Colonic mucosa (tissue), 4 donors: ENCODE data around the gene ARID5B. TPM values are rescaled to one million over a fixed set of nuclear protein-coding genes. Genes with fewer than 3 reads are reported as not detected.

Experiments
- DNase-seq: peaks from one replicate; pipeline ENCODE4 v3.0.0-alpha.2; 2020
- H3K27ac ChIP-seq: fragments of 200-600 bp; one replicate; pipeline ENCODE4 v1.8.0; 2021
- H3K27me3 ChIP-seq: fragments of 200-600 bp; one replicate; pipeline ENCODE4 v1.8.0; 2021
- H3K36me3 ChIP-seq: fragments of 200-600 bp; one replicate; pipeline ENCODE4 v1.8.0; 2021
- H3K4me1 ChIP-seq: fragments of 200-600 bp; one replicate; pipeline ENCODE4 v1.8.0; 2021; ENCODE audit warnings: mild to moderate bottlenecking
- H3K4me3 ChIP-seq: fragments of 200-600 bp; one replicate; pipeline ENCODE4 v1.8.0; 2021
- H3K9ac ChIP-seq, 2 donors: one replicate each; pipeline ENCODE4 v1.7.0; 2013; ENCODE audit warnings: control low read depth in 2 of 2, low read depth in 2 of 2, low read length in 2 of 2
- H3K9me3 ChIP-seq: fragments of 200-600 bp; one replicate; pipeline ENCODE4 v1.8.0; 2021
- CTCF ChIP-seq: fragments of 200-600 bp; IDR thresholded peaks from one replicate; pipeline ENCODE4 v1.8.0; 2022; ENCODE audit warnings: antibody characterized with exemption, mild to moderate bottlenecking
- intact Hi-C: fragments of 100-400 bp; cut with DNase I; formaldehyde crosslinking; loops from one replicate; pipeline ENCODE4 v1.14.1; 2022
- total RNA-seq, 2 donors: library from RNA; stranded (reverse); fragmentation: NEBNext Ultra II Directional in 1 of 2; extraction: Animal tissue kit (Norgen Biotek cat#: 25700) in 1 of 2; gene quantifications; one replicate each; pipeline ENCODE4 v1.2.1, GENCODE V29; 2021
- donor health status: healthy.
- donor health status: DM: no; HTN: no; CAD: no.
- donor health status: DM: no; HTN: no; CAD: no.

ARID5B gene
- total RNA-seq, 2 donors from 2014 or later, result 18.8 to 27.2 TPM

GRCh38 chr10:61896854-61897661 lies 4.4 kb upstream of the ARID5B start:
- peak overlapping the region; percentile 93 for H3K27ac ChIP-seq
- no peak overlapping the region for H3K4me3 ChIP-seq
- intact Hi-C loops, result loop anchor here (5.0 kb wide), 2 partner anchors 55 to 145 kb away; no protein-coding TSS in a partner anchor
- H3K9me3 ChIP-seq, result no peaks in the 10 kb centered on the region
- H3K9ac ChIP-seq, result peak overlapping the region; percentile 13 to 67
- DNase-seq, result peak; percentile 72
- peak; percentile 52 for TF ChIP-seq CTCF
- no peaks in the 10 kb centered on the region for H3K27me3 ChIP-seq
- H3K4me1 ChIP-seq, result peaks cover 8% of the 10 kb centered on the region
- no peaks in the 10 kb centered on the region for H3K36me3 ChIP-seq

- peak; percentile 46 for DNase-seq
- Histone ChIP-seq H3K4me3 (no peak overlapping the region), H3K36me3 (no peaks in the 10 kb centered on the region), H3K27me3 (no peaks in the 10 kb centered on the region), H3K9ac (peak overlapping the region in 1 of 2 donors; percentile 67), H3K4me1 (peaks cover 8% of the 10 kb centered on the region), H3K27ac (peak overlapping the region; percentile 93), H3K9me3 (no peaks in the 10 kb centered on the region)
- no peak for TF ChIP-seq CTCF
- intact Hi-C loops, result loop anchor here (5.0 kb wide), 2 partner anchors 56 to 146 kb away; no protein-coding TSS in a partner anchor
Observed at GRCh38 chr10:61897671-61898434, 3.6 kb upstream of the ARID5B start.

- H3K27ac ChIP-seq, result peak overlapping the region; percentile 93
- intact Hi-C loops, result loop anchor here (5.0 kb wide), 2 partner anchors 56 to 146 kb away; no protein-coding TSS in a partner anchor
- no peaks in the 10 kb centered on the region for H3K9me3 ChIP-seq
- H3K9ac ChIP-seq, result peak overlapping the region in 1 of 2 donors; percentile 67
- TF ChIP-seq CTCF, result no peak
- peaks cover 8% of the 10 kb centered on the region for H3K4me1 ChIP-seq
- DNase-seq, result no peak
- H3K4me3 ChIP-seq, result no peak overlapping the region
- H3K36me3 ChIP-seq, result no peaks in the 10 kb centered on the region
- no peaks in the 10 kb centered on the region for H3K27me3 ChIP-seq
Observed at GRCh38 chr10:61898435-61898778, 3.1 kb upstream of the ARID5B start.

DNA sequence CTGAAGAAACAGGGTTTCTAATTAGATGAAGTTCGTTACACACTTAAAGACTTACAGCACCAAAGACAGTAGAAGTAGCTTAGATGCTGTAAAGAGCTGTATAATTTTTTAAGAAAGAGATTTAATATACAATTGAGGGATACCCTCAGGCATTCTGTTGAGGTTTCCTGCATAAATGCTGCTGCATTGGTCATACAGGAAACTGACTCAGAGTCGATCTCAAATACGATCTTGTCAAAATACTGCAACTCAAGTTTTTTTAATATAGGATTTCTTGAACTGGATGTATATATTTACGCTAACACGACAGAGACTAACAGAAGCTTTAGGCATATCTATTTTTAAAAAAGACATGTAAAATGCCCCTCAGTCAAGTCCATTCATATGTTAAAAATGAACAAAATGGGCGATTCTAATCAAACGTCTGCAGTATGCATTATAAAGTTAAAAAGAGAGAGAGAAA lies 2.4 kb upstream of the ARID5B start:
- DNase-seq, result no peak
- Histone ChIP-seq H3K9ac (peak overlapping the region in 1 of 2 donors; percentile 67), H3K36me3 (no peaks in the 10 kb centered on the region), H3K27me3 (no peaks in the 10 kb centered on the region), H3K4me1 (peaks cover 8% of the 10 kb centered on the region), H3K27ac (peak overlapping the region; percentile 93), H3K4me3 (peak overlapping the region; percentile 51), H3K9me3 (no peaks in the 10 kb centered on the region)
- intact Hi-C loops, result loop anchor here (5.0 kb wide), 2 partner anchors 57 to 147 kb away; no protein-coding TSS in a partner anchor
- TF ChIP-seq CTCF, result no peak

GRCh38 chr10:61899663-61899996 lies 1.9 kb upstream of the ARID5B start:
- TF ChIP-seq CTCF, result no peak
- intact Hi-C loops, result loop anchor here (5.0 kb wide), 2 partner anchors 57 to 147 kb away; no protein-coding TSS in a partner anchor
- H3K27ac ChIP-seq, result peak overlapping the region; percentile 93

More at GRCh38 chr10:61899663-61899996, 1.9 kb upstream of the ARID5B start:
- Histone ChIP-seq H3K9ac (peak overlapping the region in 1 of 2 donors; percentile 98), H3K36me3 (no peaks in the 10 kb centered on the region), H3K9me3 (no peaks in the 10 kb centered on the region), H3K27me3 (no peaks in the 10 kb centered on the region), H3K4me3 (peak overlapping the region; percentile 51), H3K4me1 (peaks cover 10% of the 10 kb centered on the region)
- no peak for DNase-seq
